ENCODE measurements around the gene TMEM131L.
"Not testable (repeated sequence)": the region's sequence is repeated elsewhere in the genome, so short reads cannot be mapped to it uniquely, and the experiment has no call there.

Gene TMEM131L

DNA sequence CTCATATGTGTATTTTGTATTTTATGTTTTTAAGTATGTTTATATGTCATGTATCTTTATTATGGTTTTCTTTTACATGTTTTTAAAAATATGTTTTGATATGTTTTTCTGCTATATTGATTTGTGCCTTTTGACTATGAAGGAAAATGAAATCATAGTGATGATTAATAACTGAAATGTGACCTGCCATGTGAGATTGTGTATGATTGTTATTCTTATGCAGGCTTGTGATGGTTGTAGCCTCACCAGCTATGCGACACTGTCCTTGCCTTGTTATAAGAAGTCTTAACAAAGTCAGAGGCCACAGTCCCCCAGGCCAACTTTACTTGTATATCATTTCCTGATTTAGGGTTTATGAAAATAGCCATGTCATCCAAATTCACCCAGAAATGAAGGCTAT lies 83.2 kb downstream of the TMEM131L start:
- DNase-seq: no peak

GRCh38 chr4:153553155-153553818 lies 87.1 kb downstream of the TMEM131L start:
- DNase-seq: no peak

GRCh38 chr4:153553819-153554170 lies 87.6 kb downstream of the TMEM131L start:
- no peak for DNase-seq

- DNase-seq: no peak
These were observed 89.7 kb downstream of the TMEM131L start for GRCh38 chr4:153555730-153556434.

GRCh38 chr4:153556435-153556815 lies 90.3 kb downstream of the TMEM131L start:
- no peak for DNase-seq

DNA sequence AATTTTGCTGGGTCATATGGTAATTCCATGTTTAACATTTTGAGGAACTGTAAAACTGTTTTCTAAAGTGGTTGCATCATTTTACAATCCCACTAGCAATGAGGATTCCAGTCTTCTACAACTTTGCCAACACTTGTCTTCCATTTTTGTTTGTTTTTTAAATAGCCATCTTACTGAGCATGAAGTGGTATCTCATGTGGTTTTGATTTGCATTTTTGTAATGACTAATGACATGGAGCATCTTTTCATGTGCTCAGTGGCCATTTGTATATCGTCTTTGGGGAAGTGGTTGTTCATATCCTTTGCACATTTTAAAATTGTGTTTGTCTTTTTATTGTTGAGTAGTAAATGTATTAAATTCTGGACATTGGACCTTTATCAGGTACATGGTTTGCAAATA lies 94.7 kb downstream of the TMEM131L start:
- DNase-seq: no peak

DNA sequence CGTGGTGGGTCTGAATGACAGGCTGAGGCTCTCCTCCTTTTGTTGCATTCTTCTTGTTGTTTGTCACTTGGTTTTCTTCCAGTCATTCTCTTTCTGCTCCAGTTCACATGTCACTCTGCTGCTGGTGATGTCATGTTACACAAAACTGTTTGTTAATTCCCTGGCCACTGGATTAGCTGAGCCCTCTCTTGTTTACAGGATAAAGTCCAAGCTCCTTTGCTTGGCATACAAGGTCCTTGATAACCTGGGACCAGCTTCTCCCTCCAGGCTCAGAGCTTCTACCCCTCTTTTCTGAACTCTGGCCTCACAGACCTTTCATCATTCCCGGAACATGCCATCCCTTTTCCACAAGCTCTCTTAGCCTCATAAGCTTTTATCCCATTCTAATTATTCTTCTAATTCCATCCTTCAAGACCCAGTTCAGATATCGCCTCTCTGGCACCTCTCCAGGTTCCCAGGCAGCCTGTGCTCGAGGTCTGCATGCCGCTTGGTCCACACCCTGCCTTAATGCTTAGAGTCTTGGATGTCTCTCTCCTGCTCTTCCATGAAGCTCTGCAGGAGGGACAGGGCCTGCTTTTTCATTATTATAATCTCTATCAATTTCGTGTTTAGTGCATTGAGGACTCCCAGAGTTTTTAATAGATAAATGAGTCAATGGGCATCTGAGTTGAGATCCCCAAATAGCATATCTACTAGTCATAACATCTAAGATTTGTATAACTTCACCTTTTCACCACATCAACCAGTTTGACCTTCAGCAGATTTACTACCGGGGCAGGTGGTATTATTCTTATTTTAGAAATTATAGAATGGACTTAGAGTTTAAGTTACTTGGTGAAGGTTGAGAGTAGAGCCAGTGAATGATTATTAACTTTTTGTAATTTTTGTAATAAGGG lies 98.7 kb downstream of the TMEM131L start:
- DNase-seq: peak; percentile 25

DNA sequence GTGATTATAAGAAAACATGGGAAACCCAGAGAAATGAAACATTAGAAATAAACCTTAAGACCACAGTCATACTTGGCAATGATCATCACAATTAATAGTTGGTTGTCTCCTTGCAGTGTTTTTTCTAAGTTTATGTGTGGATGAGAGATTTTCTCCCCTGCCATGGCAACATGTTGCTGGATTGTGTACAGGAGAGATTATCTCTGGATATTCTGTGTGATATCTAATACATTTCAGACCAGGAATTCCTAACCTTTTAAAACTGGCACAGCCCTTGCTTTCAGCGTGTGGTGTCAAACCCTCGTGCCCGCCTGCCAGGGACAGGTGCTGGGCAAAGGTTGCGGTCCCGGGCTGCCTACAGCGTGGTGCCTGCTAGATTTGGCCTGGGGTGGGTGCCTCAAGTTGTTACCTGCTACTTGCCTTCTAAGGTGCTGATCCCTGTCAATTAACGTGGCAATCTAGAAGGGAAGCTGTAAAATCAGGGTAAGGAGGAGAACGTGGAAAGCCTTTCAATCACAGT lies 100.5 kb downstream of the TMEM131L start:
- DNase-seq: no peak

DNA sequence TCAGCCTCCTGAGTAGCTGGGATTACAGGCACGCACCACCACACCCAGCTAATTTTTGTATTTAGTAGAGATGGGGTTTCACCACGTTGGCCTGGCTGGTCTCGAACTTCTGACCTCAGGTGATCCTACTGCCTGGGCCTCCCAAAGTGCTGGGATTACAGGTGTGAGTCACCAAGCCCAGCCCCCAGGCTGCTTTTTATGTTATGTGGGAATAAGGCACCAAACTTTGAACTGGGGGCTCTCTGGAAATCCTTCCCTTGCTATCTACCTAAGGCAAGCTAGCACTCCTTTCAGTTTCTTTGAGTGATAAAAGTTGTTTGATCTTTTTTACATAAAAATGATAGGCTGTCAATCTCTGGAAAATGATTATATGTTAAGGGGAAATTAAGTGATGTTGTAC lies 101.5 kb downstream of the TMEM131L start:
- DNase-seq: not testable (repeated sequence)

GRCh38 chr4:153570228-153570973 lies 104.2 kb downstream of the TMEM131L start:
- no peak for DNase-seq

DNA sequence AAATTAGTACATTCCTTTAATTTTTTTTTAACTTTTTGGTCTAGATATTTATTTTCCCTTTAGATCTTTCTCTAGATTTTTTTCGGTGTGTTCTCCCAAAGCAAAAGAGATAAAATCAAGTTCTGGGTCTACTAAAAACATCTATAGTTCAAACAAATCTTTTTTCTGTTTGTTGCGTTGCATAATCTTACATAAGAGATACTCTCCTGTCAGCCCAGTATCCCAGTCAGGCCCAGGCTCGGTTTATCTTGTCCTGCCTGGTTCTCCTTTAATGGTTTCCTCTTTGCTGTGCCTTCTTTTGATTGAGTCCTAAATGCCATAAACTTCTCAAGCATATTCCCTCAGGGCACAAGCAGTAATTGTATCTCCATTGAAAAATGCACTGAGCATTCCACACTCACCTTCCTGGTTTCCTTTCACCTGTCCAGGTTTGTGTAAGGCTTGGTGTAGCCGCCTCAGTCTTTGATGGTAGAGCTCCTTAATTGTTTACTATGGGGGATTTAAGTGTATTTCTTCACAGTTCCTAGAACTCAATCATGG lies 104.9 kb downstream of the TMEM131L start:
- DNase-seq: no peak

- DNase-seq: no peak
These were observed 106.4 kb downstream of the TMEM131L start for GRCh38 chr4:153572609-153573008.

DNA sequence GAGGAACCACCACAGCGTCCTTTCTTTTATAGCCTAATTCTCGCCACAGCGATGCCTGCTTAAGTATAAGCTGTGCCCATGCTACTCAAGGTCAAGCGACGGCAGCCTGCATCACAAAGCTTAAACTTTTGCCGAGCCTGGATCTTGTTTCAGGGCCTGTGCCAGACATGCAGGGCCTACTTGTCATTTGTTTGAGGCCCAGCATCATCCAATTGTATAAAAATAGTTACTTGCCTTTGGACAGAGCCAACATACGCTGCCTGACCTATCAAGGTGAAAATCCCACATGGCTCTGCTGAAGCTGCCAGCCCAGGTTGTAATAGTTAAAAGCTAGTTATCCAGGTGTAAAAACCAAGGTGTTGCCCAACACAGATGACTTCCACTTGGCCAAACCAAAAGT lies 107.1 kb downstream of the TMEM131L start:
- DNase-seq: no peak

DNA sequence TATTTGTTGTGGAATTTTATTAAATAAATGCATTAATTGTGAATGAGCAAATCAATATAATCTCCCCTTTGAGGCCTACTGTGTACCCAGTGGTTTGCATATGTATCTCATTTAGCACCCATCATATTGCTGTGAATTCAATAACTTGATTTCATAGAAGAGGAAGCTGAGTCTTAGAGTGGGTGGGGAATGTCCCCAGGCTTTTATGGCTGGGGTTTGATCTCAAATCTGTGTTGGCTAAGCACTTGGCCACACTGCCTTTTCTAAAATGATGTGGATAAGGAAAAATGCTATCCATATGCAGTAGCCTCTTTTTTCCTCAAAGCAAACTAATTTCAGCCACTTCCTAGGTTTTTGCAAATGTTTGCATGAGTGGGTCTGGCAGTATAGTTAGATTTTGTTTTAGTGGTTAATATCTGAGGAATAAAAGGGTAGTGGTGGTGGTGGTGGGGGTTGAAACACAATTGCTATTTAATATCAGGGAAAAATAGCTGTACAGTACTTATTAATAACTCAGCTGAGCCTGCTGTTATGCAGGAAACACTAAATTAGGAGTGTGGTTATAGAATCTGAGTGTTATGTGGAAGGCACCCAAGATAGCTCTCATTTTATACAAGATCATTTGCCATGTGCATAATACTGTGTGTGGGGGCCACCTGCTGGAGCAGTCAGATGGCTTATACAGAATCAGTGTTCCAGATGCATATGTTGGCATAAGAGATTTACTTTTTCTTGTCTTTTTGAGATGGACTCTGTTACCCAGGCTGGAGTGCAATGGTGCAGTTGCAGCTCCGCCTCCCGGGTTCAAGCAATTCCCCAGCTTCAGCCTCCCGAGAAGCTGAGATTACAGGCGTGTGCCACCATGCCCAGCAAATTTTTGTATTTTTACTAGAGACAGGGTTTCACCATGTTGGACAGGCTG lies 108.0 kb downstream of the TMEM131L start:
- DNase-seq: peak; percentile 74

DNA sequence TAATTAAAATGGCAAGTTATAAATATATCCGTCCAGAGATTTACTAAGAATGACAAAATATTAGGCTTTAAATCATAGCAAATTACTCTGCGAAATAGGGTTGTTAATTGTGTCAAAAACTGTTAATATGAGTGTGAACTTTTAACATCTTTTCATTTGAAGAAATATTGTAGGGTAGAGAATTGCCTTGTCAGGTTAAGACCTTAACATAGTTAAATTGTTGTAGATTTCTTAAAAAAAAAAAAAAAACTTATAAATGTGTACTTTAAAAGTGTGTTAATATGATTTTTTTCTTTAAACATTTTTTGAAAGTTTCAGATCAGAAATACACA lies 110.2 kb downstream of the TMEM131L start:
- no peak for DNase-seq

DNA sequence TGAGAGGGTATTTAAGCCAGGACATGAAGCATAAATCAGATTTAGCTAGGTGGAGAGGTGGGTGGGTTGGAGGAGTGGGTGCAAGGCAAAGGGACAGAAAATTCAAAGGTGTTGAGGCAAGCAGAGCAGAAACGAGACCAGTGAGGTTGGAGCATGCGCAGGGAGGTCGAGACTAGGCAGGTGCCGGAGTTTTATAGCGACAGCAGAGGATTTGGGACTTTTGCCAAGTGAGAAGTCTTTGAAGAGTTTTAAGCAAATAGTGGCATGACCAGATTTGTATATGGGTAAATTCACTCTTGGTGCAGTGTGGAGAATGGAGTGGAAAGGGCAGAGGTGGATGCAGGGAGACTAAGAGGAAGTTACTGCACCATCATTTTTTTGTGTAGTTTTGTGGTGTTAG lies 110.9 kb downstream of the TMEM131L start:
- no peak for DNase-seq

- DNase-seq: no peak
These were observed 113.2 kb downstream of the TMEM131L start for GRCh38 chr4:153579410-153579809.

GRCh38 chr4:153579872-153580271 lies 113.7 kb downstream of the TMEM131L start:
- DNase-seq: no peak

DNA sequence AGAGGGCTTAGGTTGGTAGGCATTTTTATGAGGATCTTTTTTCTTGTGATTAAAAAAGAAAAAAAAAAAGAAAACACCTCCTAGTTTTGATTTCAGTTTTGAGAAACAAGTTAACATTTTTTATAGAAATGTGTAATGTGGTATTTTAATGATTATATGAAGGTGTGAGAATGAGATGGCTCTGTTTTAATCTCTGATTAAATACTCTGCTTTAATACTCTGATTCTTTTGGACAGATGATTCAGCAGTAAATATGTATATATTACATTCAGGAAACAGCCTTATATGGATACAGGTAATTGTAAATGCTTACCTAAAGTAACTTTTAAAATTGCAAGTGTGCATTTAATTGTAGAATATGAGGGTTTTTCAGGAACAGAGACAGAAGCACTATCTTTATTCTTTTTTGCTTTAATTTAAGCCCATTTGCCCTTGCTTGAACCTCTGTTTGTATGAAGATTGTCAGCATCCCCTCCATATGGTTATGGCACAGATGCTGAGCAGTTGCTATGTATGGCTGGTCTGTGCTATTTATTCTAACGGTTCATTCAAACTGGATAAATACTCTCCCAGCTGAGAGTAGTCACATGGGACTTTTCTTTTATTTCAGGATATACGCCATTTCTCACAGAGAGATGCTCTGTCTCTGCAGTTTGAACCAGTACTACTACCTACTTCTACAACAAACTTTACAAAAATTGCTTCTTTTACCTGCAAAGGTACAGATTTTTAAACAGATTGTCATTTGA lies 117.0 kb downstream of the TMEM131L start:
- no peak for DNase-seq

GRCh38 chr4:153585026-153585425 lies 118.9 kb downstream of the TMEM131L start:
- DNase-seq: no peak

All from hematopoietic multipotent progenitor cell treated with erythropoietin and hydrocortisone succinate and interleukin-3 and kit ligand, for 8 days (in vitro differentiated cells).